ENCODE measurements around the gene AFG3L2.
"Not testable (repeated sequence)": the region's sequence is repeated elsewhere in the genome, so short reads cannot be mapped to it uniquely, and the experiment has no call there.

The AFG3L2 gene

DNA sequence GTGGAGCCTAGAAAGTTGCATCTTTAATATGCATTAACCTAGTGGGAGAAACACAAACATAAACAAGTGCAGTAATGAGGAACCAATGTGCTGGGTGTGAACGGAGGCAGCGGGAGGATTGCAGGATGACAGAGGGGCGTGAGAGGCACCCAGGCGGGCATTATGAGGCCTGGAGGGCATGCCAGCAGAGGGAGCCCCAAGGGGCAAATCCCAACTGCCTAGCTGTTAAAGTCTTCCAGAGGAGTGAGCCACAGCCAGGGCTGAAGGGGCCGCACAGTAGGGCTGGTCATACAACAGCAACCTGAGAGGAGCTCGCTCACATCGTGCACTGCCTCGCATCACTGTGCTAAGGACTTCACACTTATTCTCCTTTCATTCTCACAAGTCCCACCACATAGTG lies 17.4 kb upstream of the AFG3L2 start:
- DNase-seq, result no peak

DNA sequence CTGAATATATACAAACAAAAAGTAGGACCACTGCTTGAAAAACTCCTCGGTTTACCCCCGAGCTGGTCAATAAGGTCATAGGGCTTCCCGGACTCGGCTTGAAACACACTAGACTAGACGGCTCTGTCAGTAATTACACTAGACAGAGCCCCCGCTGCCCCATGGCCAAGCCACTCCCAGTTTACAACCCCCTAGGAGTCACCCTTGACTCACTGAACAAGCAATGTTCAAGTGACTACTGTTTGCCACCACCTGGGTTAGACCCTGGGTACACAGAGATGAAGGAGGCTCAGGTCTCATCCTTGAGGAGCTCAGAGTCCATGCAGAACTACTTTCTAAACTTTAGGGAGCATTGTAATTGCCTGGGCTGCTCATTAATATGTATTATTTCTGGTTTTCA lies 17.0 kb upstream of the AFG3L2 start:
- DNase-seq, result no peak

DNA sequence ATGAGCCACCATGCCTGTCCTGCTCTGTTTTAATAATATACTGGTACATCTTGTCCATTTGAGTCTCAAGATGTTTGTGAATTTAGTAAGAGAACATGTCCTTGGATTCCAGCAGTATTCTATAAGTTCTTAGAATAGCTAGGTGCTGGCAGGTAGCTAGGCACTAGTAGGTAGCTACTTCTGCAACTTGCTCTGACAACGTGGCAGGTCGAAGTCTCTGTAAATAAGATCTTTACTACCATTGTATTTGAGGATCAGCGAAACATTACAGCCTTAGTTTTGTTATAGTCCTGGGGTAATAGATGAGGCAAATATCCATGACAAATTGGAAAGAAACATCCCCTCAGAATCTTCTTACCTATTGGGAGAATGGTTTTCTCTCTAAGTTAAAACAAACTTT lies 16.5 kb upstream of the AFG3L2 start:
- DNase-seq, result no peak

DNA sequence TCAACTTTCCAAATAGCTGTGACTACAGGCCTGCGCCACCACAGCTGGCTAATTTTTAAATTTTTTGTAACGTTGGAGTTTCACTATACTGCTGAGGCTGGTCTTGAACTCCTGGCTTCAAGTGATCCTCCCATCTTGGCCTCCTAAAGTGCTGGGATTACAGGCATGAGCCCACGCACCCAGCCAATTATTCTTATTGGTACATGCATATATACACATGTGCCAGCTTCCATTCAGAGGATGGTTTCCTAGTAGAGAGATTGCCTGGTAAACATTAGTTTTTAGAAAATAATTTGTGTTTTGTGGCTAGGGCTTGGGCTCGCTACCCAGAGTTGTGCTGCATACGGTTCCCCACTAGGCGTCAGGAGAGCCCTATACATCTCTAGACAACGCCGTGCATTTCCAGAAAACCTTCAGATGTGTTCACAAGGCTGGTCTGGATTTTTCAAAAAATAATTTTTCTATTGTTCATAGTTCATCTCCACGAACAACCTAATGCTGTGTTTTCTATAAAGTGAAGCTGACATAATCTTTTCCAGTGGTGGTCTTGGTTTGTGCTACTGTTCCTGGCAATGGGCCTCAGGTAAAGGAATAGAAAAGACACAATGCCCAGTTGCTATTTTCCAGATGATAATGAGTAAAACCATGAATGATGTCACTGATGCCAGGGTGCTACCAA lies 14.6 kb upstream of the AFG3L2 start:
- DNase-seq, result peak; percentile 73

DNA sequence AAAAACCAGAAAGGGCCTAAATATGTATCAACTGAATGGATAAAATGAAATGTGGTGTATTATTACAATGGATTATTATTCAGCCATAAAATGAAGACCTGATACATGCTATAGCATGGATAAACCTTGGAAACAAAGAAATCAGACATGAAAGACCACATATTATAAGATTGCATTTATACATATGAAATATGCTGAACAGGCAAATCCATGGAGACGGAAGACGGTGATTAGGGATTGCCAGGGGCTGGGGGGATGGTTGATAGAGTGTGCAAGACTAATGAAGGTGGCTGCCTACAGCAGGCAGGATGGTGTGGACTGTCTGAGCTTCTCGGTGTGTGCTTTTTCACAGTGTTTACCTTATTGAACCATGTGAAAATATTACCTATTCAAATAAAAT lies 11.4 kb upstream of the AFG3L2 start:
- no peak for DNase-seq

DNA sequence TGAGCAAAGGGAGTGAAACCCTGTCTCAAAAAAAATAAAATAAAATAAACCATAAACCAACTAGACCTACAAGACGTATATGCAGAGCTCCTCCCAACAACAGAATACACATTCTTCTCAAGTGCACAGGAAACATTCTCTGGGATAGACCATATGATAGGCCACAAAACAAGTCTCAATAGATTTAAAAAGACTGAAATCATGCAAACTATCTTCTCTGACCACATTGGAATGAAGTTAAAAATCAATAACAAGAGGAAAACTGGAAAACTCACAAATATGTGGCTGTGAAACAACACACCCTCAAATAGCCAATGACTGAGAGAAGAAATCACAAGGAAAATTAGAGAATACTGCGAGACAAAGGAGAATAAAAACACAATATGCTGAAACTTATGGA lies 7.2 kb upstream of the AFG3L2 start:
- no peak for DNase-seq

DNA sequence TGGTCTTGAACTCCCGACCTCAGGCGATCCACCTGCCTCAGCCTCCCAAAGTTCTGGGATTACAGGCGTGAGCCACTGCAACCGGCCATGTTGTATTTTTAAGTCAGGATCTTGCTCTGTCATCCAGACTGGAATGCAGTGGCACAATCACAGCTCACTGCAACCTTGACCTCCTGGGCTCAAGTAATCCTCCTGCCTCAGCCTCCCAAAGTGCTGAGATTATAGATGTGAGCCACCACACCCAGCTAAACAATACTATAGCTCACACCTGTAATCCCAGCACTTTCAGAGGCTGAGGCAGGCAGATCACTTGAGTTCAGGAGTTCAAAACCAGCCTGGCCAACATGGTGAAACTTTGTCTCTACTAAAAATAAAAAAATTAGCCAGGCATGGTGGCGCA lies 6.7 kb upstream of the AFG3L2 start:
- DNase-seq, result not testable (repeated sequence)

DNA sequence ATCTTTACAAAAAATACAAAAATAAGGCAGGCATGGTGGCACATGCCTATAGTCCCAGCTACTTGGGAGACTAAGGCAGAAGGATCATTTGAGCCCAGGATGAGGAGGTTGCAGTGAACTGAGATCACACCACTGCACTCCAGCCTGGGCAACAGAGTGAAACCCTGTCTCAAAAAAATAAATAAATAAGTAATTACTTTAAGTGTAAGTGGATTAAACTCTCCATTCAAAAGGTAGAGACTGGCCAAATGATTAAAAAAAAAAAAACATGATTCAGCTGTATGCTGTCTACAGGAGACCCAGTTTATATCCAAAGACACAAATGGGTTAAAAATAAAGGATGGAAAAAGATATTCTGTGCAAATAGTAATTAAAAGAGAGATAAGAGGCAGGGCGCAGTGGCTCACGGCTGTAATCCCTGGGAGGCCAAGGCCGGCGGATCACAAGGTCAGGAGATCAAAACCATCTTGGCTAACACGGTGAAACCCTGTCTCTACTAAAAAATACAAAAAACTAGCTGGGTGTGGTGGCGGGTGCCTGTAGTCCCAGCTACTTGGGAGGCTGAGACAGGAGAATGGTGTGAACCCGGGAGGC lies 5.3 kb upstream of the AFG3L2 start:
- DNase-seq, result not testable (repeated sequence)

DNA sequence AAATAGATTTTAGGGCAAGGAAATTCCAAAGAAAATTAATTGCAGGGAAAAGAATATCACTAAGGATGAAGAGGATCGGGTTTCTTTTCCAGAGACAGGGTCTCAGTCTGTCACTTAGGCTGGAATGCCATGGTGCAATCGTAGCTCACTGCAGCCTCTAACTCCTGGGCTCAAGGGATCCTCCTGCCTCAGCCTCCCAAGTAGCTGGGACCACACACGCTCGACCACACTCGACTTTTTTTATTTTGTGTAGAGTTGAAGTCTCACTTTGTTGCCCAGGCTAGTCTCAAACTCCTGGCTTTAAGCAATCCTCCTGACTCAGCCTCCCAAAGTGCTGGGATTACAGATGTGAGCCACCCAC lies 1.2 kb upstream of the AFG3L2 start:
- DNase-seq, result not testable (repeated sequence)

DNA sequence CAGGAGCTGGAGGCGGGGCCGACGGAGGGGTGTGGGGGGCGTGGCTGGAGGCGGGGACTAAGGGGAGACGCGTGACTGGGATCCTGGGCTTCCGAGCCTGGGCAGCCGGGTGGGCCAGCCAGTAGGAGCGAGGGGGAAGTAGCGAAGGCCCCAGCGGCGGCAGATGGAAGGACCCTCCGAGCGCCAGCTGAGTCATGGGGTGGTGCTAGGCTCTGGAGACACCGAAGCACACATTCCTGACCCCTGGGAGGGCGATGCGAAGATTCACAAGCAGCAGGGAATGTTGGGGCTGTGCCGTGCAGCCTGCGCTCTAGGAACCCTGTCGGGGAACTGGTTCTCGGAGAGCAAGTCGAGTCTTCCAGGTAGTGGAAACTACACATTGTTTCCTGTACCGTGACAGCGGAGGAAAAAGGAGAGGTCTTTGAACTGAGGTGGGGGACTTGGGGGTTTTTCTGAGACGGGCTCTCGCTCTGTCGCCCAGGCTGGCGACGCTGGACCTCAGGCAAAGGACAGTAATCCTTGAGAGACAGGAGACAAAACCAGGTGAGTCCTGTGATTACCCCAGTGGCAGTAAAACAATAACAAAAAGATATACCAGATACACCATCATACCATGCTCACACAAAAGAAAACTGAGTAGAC lies 650 bp upstream of the AFG3L2 start:
- no peak for DNase-seq

DNA sequence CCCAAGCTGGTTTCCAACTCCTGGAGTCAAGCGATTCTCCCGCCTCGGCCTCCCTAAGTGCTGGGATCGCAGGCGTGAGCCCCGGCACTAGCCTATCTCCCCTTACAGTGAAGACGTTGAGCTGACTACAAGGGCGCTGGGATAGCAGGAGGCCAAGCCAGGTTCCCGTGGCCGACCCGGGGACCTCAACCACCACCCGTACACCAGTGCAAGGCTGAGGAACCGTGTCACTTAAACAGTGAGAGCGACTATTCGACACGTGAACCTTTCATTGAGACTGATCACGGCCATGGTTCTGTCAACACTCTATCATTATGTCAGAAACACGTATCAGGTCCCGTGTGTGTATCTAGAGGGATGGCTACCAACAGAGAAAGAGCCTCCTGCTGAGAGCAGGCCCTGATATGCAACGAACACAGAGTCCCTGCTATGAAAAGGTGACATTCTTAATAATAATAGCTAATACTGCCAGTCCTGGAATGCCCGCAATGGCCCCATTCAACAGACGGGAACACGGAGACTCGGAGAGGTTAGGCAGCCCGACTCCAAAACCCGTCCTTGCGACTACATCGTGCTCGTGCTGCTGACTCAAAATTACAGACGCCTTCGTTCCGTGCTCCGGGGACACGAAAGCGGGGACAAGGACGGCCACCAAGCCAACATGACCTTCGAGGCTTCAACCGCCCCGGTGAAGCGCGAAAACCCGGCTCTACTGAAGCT lies 833 bp downstream of the AFG3L2 start:
- DNase-seq, result peak; percentile 43

DNA sequence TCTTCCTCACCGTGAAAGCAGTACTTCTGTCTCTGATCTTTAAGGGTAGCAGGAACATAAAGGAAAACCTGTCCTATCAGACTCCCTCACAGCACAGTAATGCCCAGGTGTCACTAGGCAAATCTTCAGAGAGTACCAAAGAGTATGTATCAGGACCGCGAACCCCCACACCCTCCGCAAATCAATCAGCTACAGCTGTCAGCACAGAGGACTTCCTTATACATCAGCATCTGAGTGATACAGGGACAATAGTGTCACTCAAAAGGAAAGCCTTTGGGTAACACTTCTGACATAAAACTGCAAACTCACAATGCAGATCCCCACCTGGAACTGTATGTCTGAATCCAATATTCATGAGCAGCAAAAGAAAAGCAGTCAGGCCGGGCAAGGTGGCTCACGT lies 2.6 kb downstream of the AFG3L2 start:
- no peak for DNase-seq

DNA sequence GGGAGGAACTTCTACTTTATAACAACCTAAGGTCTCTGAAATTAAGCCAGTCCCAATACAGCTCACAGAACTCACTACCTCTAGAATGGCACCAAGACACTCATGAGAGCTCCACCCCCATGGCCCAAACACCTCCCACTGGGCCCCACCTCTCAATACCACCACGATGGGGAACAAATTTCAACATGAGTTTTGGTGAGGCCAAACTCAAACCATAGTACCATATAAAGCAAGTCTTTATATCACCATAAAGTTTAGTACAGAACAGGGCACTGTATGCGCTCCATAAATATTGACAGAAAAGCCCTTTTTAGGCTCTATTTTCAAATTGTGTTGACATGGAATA lies 3.3 kb downstream of the AFG3L2 start:
- no peak for DNase-seq

DNA sequence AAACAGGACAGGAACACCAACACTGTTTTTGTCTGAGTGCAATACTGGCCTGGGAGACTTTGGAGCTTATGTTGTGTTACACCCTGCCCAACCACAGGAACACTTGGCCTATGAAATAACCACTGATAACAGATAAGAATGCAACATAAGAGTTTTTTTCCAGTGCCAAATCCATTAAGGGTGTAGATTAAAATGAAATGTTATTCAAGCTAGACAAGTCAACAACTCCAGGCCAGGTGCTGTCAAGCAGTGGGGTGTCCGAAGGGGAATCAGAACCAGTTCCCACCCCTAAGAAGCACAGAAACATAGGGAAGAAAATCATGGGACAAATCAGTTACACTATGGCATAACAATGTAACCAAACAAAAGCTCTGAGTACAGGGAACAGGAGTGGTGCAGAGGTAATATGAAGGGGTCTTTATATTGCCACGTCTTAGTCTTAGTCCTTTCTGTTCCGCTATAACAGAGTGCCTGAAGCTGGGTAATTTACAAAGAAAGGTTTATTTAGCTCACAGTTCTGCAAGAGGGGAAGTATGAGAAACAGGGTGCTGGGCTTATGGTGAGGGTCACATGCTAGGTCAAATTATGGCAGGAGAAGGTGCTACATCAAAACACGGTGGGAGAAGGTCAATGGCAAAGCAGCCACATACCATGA lies 3.8 kb downstream of the AFG3L2 start:
- peak; percentile 81 for DNase-seq

DNA sequence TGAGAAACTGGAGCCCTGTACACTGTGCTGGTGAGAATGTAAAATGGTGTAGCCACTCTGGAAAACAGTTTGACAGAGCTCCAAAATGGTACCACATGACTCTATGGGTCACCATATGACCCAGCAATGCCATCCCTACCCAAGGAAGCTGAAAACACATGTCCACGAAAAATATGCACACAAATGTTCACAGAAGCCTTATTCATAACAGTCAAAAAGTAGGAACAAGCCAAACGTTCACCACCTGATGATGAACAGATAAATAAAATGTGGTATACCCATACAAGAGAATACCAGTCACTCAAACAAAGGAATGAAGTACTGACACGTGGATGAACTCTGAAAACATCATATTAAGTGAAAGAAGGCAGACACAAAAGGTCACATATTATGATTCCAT lies 4.6 kb downstream of the AFG3L2 start:
- no peak for DNase-seq

DNA sequence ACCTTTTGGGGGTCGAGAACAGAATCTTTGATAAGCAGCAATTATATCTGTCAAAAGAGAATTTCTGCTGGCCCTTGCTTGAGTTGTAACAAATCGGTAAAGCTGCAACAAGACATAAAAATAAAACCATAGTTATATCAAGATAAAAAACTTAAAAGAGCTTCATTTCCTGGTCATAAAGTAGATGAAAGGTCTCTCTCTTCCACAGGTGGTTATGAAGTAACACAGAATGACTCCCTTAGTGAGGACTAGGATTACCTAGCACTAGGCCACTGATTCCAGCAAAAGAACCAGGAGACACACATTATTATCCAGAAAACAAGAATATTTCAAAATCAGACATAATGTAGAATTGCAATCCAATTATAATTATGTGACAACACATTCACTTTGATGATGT lies 5.4 kb downstream of the AFG3L2 start:
- no peak for DNase-seq

DNA sequence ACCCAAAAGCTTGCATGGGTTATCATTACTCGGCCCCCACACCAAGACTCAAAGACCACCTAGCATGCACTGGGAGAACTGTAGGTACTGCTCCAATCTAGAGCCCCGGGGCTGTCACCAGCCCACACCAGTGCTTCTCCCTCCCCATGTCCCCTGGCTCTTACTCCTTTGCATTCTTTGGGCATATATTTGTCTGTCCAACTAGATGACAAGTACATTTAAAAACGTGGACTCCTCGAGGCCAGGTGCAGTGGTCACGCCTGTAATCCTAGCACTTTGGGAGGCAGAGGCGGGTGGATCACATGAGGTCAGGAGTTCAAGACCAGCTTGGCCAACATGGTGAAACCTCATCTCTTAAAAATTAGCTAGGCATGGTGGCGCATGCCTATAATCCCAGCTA lies 7.8 kb downstream of the AFG3L2 start:
- DNase-seq, result no peak

DNA sequence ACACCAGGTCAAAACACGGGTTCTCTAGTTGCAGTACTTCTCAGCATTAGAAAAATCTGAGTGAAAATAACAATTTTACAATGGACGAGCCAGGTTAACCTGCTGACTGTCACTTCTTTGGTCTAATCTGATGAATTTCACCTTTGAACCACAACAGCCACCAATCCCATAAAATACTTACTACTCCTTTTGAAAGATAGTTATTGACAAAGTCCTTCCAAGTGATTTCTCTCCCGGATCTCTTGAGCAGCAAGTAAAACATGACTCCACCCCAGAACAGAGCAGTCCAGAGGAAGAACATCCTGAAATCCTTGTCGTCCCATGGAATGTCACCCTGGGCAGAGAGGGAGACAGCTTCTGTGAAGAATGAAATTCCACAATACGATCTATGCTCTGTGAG lies 10.2 kb downstream of the AFG3L2 start:
- DNase-seq, result no peak

DNA sequence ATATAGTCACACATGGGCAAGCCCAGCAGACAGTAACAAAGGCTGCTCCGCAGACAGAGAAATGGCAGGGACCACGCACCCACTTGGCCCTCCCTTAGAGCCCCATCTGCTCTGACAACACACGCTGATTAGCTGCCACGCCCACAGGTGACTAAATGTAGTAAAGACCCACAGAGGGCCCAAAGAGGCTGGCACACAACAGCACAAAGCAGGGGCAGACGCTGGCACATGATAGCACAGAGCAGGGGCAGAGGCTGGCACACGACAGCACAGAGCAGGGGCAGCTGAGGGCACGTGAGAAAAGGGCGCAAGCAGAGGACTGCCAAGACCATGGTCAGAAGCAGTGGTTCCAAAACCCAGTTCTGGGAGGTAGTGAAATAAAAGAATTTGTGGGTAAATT lies 10.6 kb downstream of the AFG3L2 start:
- no peak for DNase-seq

DNA sequence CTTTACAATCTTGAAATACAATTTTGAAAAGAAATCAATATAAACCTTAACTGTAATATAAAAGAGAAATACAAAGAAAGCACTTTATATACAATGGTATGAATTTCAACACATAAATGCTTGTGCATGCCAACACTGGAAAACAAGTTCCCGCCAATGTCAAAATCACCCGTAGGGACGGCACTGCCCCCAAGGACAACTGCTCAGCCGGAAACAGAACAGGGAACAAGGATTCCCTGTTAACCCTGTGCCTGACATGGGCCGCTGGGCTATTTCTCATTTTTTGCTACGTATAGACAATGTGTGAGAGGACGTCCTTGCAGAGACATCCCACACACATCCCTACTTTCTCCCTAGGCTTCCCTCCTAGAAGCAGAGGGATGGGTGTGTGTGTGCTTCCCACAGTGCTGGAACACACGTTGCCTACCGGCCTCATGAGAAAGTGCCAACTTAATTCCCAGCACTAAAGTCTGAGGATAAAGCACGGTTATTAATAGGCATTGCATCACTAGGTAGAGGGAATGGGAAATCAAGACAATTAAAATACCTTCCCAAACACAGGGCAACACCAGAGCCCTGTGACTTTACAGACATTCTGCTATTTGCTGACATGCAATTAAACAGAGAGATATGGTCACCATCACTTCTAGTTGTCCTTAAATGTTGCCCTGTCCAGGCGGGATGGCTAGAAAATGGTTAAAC lies 14.4 kb downstream of the AFG3L2 start:
- DNase-seq, result no peak

DNA sequence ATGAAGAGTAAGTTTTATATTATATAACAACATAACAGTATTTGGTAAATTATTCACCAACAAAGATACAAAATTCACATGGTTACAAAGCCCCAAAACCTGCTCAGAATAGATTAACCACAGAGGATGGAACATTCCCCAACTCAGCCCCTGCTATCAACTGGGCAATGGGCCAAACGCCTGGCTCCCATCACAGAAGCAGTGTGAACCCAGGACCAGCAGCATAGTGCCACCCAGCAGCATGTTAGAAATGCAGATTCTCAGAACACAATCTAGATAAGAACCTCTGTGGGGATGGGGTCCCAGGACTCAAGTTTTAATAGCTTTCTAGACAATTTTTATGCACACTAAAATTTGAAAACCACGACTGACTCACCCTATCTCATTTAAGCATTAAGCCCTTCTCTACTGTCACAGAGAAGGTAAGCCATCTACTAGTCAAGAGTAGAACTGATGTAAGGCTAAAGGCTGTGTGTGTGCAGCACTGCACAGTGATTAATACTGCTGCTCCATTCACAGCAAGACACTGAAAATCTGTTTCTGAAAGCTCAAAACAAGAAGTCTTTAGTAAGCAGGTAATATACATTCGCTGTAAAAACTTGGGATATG lies 15.2 kb downstream of the AFG3L2 start:
- DNase-seq, result no peak

DNA sequence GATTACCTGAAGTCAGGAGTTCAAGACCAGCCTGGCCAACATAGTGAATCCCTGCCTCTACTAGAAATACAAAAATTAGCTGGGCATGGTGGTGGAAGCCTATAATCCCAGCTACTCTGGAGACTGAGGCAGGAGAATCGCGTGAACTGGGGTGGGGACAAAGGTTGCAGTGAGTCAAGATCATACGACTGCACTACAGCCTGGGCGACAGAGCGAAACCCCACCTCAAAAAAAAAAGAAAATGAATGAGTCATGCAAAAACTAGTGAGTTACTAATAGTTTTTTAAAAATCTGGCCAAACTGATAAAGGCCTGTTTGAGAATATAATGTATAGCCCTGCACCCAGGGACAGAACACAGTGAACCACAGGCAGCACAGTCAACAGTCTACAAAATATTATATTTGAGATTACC lies 17.5 kb downstream of the AFG3L2 start:
- no peak for DNase-seq

DNA sequence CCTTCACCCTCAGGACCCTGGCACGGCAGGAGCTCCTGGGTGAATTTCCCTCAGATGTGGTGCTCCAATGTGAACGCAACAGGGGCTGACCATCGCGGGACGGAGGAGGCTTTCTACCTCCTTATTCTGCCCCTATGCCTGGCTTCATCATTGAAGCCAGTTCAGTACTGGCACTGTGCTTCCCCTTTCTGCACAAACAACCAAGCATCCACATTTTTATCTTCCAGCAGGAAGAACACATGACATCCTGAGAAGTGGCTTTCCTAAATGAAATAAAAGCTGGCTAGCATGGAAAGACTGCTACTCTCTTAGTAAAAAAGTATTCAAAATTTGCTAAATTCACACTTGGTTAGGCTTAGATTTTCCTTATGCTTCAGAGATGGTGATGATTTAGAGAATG lies 24.8 kb downstream of the AFG3L2 start:
- DNase-seq, result no peak
